Hepatocyte (in vitro differentiated cells): ENCODE measurements around the gene SHLD2.
"Not testable (repeated sequence)": the region's sequence is repeated elsewhere in the genome, so short reads cannot be mapped to it uniquely, and the experiment has no call there.

Source experiments
- EZH2phosphoT487 ChIP-seq: fragments of 200-600 bp; sonication (generic); IDR thresholded peaks from one replicate; pipeline ENCODE4 v1.6.1; 2018; ENCODE audit warnings: antibody characterized with exemption, mild to moderate bottlenecking, low read depth, moderate library complexity; ENCODE audit not compliant: unreplicated experiment, severe bottlenecking
- TF ChIP-seq, protein P1 (sequence below): fragments of 200-600 bp; sonication (generic); IDR thresholded peaks from 2 replicates; pipeline ENCODE4 v1.5.1; 2016; ENCODE audit warnings: antibody characterized with exemption, mild to moderate bottlenecking; ENCODE audit not compliant: poor library complexity

DNA sequence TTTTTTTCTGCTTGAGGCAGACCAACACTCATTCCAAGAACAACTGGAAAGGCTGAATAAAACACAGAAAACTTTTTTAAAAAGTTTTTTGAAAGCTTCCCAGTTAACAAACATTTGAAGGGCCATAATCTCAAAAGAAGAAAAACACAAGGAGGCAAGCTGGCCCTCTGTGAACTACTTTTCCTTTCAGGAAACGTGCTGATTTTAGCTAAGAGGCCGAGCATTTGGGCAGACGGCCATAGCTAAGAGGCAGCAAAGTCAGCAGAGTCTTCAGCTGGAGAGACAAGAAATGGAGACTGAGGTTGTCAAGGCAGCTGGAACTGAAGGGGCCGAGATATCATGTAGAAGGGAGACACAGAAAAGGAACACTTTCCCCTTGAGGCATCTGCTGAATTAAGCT is 111.9 kb downstream of the SHLD2 start:
- TF ChIP-seq, protein P1, sequence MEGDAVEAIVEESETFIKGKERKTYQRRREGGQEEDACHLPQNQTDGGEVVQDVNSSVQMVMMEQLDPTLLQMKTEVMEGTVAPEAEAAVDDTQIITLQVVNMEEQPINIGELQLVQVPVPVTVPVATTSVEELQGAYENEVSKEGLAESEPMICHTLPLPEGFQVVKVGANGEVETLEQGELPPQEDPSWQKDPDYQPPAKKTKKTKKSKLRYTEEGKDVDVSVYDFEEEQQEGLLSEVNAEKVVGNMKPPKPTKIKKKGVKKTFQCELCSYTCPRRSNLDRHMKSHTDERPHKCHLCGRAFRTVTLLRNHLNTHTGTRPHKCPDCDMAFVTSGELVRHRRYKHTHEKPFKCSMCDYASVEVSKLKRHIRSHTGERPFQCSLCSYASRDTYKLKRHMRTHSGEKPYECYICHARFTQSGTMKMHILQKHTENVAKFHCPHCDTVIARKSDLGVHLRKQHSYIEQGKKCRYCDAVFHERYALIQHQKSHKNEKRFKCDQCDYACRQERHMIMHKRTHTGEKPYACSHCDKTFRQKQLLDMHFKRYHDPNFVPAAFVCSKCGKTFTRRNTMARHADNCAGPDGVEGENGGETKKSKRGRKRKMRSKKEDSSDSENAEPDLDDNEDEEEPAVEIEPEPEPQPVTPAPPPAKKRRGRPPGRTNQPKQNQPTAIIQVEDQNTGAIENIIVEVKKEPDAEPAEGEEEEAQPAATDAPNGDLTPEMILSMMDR = not testable (repeated sequence)
- TF ChIP-seq EZH2phosphoT487 = not testable (repeated sequence)
